HG02981 (cell line): ENCODE measurements around the gene KDM4B.

Experiments
- ATAC-seq: cut with Tn5 transposase; IDR thresholded peaks from one replicate; pipeline ENCODE4 v1.9.1; 2021; ENCODE audit warnings: mild to moderate bottlenecking, moderate library complexity; ENCODE audit not compliant: unreplicated experiment

KDM4B gene

GRCh38 chr19:5031231-5032100 lies 62.6 kb downstream of the KDM4B start:
- no peak for ATAC-seq

- no peak for ATAC-seq
These were observed 63.4 kb downstream of the KDM4B start for GRCh38 chr19:5032101-5032967.

GRCh38 chr19:5035105-5035761 lies 66.3 kb downstream of the KDM4B start:
- no peak for ATAC-seq

GRCh38 chr19:5035793-5036697 lies 67.1 kb downstream of the KDM4B start:
- ATAC-seq, result no peak

GRCh38 chr19:5036698-5037563 lies 68.0 kb downstream of the KDM4B start:
- no peak for ATAC-seq

- ATAC-seq, result no peak
These were observed 69.0 kb downstream of the KDM4B start for GRCh38 chr19:5037936-5038335.

GRCh38 chr19:5038631-5039271 lies 69.8 kb downstream of the KDM4B start:
- ATAC-seq, result no peak

- no peak for ATAC-seq
These were observed 71.0 kb downstream of the KDM4B start for GRCh38 chr19:5039642-5040543.

- no peak for ATAC-seq
These were observed 71.7 kb downstream of the KDM4B start for GRCh38 chr19:5040544-5041167.

GRCh38 chr19:5041168-5041912 lies 72.4 kb downstream of the KDM4B start:
- ATAC-seq, result no peak

GRCh38 chr19:5041913-5042187 lies 72.9 kb downstream of the KDM4B start:
- no peak for ATAC-seq

GRCh38 chr19:5042556-5042955 lies 73.6 kb downstream of the KDM4B start:
- no peak for ATAC-seq

GRCh38 chr19:5045029-5045428 lies 76.1 kb downstream of the KDM4B start:
- no peak for ATAC-seq

- ATAC-seq, result no peak
These were observed 77.0 kb downstream of the KDM4B start for GRCh38 chr19:5045956-5046338.

GRCh38 chr19:5046339-5047039 lies 77.6 kb downstream of the KDM4B start:
- no peak for ATAC-seq

GRCh38 chr19:5047251-5047935 lies 78.5 kb downstream of the KDM4B start:
- no peak for ATAC-seq
